DMS79 (cell line): Measurements from ENCODE around the gene SDHD.

Experiments
- DNase-seq: peaks from one replicate; lab custom pipeline; 2025; lab: John Stamatoyannopoulos, UW

The SDHD gene

GRCh38 chr11:112103446-112103845 lies 16.8 kb downstream of the SDHD start:
- DNase-seq: no peak

GRCh38 chr11:112106070-112106469 lies 19.4 kb downstream of the SDHD start:
- no peak for DNase-seq

DNA sequence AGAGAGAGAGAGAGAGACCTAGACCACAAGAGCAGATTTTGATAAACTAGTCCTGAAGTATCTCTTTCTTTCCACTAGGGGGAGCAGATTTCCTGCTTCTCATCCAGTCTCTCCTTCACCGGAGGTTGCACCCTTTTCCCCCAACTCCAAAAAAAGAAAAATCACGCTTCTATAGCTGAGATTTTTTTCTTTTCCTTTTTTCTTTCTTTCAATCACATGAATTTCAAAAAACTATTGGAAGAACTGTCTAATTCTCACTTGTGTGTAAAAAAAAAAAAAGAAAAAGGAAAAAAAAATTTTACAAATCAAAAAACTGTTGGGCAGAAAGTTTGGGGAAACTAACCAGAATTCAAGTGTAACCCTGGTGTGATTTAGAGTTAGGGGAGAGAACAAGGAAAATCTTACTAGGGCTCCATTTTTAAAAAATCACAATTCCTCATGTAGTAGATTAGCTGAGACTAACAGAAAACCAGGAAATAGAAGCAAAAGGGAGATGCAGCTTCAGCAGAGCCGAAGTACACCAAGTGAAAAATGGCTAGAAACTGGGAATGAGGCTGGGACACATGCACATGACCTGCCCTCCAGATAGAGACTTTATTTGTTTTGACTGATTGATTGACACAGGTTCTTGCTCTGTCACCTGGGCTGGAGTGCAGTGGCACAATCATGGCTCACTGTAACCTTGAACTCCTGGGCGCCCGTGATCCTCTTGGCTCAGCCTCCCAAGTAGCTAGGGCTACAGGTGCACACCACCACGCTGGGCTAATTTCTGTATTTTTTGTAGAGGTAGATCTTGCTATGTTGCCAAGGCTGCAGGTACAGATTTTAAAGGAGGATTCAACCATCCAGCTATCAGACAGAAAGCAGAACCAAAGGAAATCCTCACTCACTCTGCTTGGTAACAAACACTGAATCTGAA lies 27.1 kb downstream of the SDHD start:
- DNase-seq: peak; percentile 44

DNA sequence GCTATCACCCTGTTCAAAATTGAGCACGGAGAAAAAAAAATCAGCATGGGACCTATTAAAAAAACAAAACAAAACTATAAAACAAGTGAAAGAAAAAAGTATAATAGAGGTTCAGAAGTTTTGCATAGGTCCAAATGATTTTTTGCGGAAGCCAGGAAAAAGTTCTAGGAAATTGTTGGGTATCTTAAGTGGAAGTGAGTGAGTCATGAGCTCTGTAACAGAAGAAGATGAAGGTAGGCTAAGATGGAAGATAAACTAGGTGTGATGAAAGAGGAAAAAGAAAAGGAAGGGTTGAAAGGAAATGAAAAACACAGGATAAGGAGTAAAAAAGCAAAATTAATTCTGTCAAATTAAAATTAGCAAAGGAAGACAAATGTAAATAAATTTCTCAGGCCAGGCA lies 27.8 kb downstream of the SDHD start:
- no peak for DNase-seq

DNA sequence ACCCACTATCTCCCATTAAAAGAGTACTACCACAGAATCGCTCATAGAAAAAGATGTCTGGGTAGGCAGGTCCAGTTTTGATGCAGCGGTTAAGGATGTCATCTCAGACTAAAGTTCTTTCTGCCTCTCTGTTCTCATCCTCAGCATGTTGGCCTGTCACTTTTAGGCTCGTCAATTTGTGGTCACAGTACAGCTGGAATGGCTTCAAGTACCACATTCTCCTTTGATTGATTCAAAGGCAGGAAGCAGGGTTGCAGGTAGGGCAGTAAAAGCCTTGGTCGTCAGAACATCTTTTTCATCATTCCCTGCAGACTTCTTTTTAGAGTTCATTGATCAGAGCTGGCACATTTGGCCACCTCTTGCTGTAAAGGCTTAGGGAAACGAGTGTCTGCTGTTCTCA lies 28.7 kb downstream of the SDHD start:
- no peak for DNase-seq

DNA sequence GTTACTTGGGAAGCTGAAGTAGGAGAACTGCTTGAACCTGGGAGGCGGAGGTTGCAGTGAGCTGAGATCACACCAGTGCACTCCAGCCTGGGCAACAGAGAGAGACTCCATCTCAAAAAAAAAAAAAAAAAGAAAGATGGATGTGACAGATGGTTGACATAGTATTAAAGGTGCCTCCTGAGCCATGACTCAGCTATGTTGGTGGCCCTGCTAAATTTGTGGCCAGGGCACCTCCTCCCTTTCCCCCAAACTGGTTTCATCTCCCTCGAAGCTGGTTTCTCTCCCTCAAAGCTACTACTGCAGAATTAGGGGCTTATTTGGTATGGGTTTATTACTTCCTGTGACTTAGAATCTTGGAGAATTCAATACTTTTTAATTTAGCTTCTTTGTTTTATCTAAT lies 31.5 kb downstream of the SDHD start:
- DNase-seq: no peak

DNA sequence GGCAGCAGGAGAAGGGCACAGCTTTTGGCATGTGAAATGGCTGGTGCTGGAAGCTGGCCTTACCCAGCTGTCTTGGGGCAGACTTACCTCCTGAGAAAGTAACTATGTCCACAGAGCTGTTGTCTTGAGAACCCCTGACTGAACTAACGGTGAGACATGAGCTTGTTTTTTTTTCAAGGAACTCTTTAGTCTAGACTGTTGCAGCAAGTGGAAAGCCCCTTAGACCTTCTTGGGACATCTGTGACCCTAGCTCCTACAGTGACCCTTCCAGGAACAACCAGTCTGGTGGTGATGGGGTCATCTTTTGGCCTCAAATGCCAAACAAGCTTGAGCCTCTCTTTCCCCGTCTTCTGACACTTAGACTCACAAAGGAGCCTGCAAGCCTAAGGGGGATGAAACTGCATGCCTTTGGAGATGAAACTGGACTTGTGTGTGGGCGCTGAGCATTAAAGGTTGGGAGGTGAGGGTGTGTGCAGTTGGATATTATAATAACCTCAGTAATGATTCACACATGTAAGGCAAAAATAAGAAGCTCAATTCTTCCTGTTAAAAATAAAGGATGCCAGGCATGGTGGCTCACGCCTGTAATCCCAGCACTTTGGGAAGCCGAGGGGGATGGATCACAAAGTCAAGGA lies 35.4 kb downstream of the SDHD start:
- DNase-seq: no peak

- DNase-seq: no peak
These were observed 36.5 kb downstream of the SDHD start for GRCh38 chr11:112123129-112123528.

DNA sequence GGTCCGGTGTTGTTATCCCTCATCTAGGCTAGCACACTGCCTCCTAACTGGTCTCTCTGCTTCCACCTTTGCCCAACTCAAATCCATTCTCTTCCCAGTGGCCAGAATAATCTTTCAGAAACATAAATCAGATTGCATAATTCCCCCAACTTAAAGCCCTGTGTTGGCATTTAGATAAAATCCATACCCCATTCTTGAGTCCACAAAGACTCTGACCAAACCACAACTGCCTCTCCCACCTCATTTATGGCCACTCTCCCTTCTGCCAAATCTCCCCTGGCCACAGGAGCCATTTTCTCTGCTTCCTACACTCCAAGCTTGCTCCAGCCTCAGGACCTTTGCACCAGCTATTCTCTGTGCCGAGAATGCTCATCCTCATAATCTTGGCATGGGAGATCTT lies 40.4 kb downstream of the SDHD start:
- DNase-seq: no peak

GRCh38 chr11:112128483-112129121 lies 41.9 kb downstream of the SDHD start:
- peak; percentile 18 for DNase-seq

DNA sequence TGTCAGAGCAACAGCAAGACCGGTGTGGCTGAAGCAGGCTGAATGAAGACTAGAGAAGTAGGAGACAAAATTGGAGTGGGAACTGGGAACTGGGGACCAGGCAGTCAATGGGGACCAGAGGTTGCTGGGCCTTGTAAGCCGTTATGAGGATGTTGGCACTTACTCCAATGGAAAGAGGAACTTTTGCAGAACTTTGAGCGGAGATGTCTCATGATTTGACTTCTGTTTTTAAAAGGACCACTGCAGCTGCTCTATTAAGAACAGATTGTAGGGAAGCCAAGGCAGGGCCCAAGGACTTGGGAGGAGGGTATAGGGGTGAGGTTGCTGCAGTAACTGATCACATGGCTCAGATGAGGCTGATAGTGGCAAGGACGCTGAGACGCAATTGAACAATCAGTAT lies 43.0 kb downstream of the SDHD start:
- no peak for DNase-seq

- no peak for DNase-seq
These were observed 46.1 kb downstream of the SDHD start for GRCh38 chr11:112132737-112133136.

DNA sequence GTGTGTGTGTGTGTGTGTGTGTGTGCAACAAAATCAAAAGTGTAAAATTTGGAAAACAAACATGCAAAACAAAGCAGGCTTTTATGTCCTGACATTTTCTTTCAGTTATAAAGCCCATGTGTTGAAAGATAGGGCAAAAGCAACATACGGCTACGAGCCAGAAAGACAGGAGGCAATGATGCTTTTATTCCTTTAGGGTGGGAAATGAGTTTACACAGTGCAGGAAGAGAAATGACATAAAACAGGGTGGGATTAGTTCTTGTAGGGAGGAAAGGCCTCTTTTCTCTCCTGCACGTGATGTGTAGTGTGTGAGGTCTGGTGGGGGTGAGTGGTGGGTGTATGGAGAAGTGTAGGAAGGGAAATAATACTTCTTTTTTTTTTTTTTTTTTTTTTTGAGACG lies 47.8 kb downstream of the SDHD start:
- DNase-seq: no peak

- DNase-seq: no peak
These were observed 56.9 kb downstream of the SDHD start for GRCh38 chr11:112143597-112143996.
